GM19372 (cell line): ENCODE measurements around the gene FBXO22.
"Not testable (repeated sequence)": the region's sequence is repeated elsewhere in the genome, so short reads cannot be mapped to it uniquely, and the experiment has no call there.

Source experiments
- ATAC-seq: cut with Tn5 transposase; IDR thresholded peaks from one replicate; pipeline ENCODE4 v1.9.1; 2021; ENCODE audit warnings: mild to moderate bottlenecking, low read depth, moderate library complexity; ENCODE audit not compliant: unreplicated experiment

FBXO22 gene

GRCh38 chr15:75961331-75961730 lies 57.7 kb downstream of the FBXO22 start:
- ATAC-seq: no peak

DNA sequence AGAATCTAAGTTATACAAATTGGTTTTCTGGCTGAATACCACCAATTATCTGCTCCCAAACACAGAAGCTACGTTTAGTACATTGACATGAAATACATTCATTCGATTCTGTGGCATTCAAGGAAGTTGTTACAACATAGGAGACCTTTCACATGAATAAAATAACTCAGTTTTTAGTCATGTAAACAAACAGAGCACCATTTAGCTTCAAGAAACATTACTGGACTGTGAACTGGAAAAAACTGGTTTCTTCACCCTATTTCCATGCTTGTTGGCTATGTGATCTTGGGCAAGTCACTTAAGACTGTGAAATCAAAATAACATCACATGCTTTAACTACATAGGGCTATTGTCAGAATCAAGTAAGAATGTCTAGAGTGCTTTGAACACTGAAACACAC lies 62.4 kb downstream of the FBXO22 start:
- no peak for ATAC-seq

DNA sequence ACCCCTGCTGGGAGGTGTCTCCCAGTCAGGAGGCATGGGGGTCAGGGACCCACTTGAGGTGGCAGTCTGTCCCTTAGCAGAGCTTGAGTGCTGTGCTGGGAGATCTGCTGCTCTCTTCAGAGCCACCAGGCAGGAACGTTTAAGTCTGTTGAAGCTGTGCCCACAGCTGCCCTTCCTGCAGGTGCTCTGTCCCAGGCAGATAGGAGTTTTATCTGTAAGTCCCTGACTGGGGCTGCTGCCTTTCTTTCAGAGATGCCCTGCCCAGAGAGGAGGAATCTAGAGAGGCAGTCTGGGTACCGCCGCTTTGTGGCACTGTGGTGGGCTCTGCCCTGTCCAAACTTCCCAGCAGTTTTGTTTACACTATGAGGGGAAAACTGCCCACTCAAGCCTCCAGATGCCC lies 73.1 kb downstream of the FBXO22 start:
- not testable (repeated sequence) for ATAC-seq

- ATAC-seq: no peak
These were observed 77.6 kb downstream of the FBXO22 start for GRCh38 chr15:75981149-75981815.

DNA sequence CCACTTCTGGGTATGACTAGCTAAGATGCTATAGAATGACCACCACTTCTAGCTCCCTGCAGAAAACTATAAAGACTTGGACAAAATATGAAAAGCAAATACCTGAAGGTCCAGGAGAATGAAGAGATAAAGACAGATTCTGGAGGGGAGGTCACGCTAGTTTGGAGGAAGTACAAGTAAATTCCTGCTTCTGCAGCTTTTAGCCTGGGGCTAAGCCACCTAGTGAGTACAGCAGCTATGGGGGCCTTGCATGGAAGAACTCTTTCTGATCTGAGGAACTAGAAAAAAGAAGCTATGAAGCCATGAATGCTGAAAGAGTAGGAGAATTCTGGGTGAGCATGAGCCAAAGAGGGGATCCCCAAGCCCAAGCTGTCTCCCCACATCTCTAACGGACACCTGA lies 78.8 kb downstream of the FBXO22 start:
- ATAC-seq: no peak

- ATAC-seq: not testable (repeated sequence)
These were observed 81.0 kb downstream of the FBXO22 start for GRCh38 chr15:75984706-75985105.

DNA sequence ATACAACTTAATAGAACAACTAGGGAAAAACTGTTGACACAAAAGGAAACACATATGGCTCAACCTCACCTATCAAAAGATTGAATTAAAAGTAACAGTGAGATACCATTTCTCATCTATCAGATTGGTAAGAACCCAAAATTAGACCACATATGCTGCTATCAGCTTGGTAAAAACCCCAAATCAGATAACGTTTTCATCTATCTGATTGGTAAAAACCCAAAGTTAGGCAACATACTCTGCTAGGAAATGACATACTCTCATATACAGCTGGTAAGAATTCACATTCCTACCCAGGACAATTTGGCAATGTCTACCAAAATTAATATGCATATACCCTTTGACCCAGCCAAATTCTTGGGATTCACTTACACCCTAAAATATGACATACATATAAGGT lies 82.3 kb downstream of the FBXO22 start:
- no peak for ATAC-seq

DNA sequence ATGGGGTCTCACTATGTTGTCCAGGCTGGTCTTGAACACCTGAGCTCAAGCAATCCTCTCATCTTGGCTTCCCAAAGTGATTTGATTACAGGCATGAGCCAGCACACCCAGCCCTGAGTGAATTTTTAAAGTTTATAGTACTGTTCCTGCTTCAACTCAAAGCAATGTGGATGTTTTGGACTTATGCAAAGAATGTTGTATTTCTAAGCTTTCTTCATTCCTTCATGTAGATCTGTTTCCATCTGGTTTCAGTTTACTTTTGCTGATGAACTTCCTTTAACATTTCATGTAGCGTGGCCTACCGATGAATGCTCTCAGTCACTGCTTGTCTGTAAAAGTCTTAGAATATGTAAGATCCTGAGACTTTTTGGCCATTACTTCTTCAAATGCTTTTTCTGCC lies 85.4 kb downstream of the FBXO22 start:
- no peak for ATAC-seq

GRCh38 chr15:75989875-75990274 lies 86.2 kb downstream of the FBXO22 start:
- ATAC-seq: no peak
